Natural killer cell (primary cell): ENCODE results near the gene SLC19A2. TPM values are rescaled to one million over a fixed set of nuclear protein-coding genes. Genes with fewer than 3 reads are reported as not detected.

Experiments
- ATAC-seq, 3 donors: fragments of 150-1000 bp in 2 of 3; fragments of 200-7000 bp in 1 of 3; cut with Tn5 transposase; 1 replicate in 1 of 3; 2 replicates in 2 of 3; pipeline ENCODE4 v1.10.0; 2021; ENCODE audit warnings: mild to moderate bottlenecking in 2 of 3, moderate library complexity in 2 of 3
- DNase-seq, 2 donors: peaks; one replicate each; pipeline versions ENCODE4 v3.0.0 to v3.0.0-alpha.2; 2013 to 2021; ENCODE audit warnings: mixed read lengths in 1 of 2
- H3K27ac ChIP-seq: one replicate; pipeline ENCODE4 v1.5.1; 2013; ENCODE audit warnings: mild to moderate bottlenecking, low read length
- H3K27me3 ChIP-seq: one replicate; pipeline ENCODE4 v1.6.1; 2013; ENCODE audit warnings: low read length; ENCODE audit not compliant: control insufficient read depth, insufficient read depth
- H3K36me3 ChIP-seq: one replicate; pipeline ENCODE4 v1.6.1; 2013; ENCODE audit warnings: low read length; ENCODE audit not compliant: control insufficient read depth, insufficient read depth
- H3K4me1 ChIP-seq: one replicate; pipeline ENCODE4 v1.6.1; 2013; ENCODE audit warnings: low read length; ENCODE audit not compliant: control insufficient read depth, insufficient read depth
- H3K4me3 ChIP-seq: one replicate; pipeline ENCODE4 v1.5.1; 2013; ENCODE audit warnings: low read length
- H3K9me3 ChIP-seq: one replicate; pipeline ENCODE4 v1.6.1; 2013; ENCODE audit warnings: low read length; ENCODE audit not compliant: control insufficient read depth, insufficient read depth
- H3K27ac Mint-ChIP-seq, 2 donors: one replicate each; pipeline ENCODE4 v1.8.0; 2022; ENCODE audit warnings: mild to moderate bottlenecking in 2 of 2, mixed read lengths in 2 of 2, moderate library complexity in 1 of 2
- H3K27me3 Mint-ChIP-seq, 2 donors: one replicate each; pipeline ENCODE4 v1.8.0; 2022; ENCODE audit warnings: low read depth in 2 of 2, mixed read lengths in 2 of 2
- H3K36me3 Mint-ChIP-seq: one replicate; pipeline ENCODE4 v1.8.0; 2022; ENCODE audit warnings: mixed read lengths
- H3K4me1 Mint-ChIP-seq, 2 donors: one replicate each; pipeline ENCODE4 v1.8.0; 2022; ENCODE audit warnings: mixed read lengths in 2 of 2
- H3K4me3 Mint-ChIP-seq: one replicate; pipeline ENCODE4 v1.8.0; 2022; ENCODE audit warnings: mild to moderate bottlenecking, moderate library complexity, mixed read lengths
- H3K9me3 Mint-ChIP-seq, 2 donors: one replicate each; pipeline ENCODE4 v1.8.0; 2022; ENCODE audit warnings: mixed read lengths in 2 of 2
- CTCF ChIP-seq: fragments of 200-600 bp; IDR thresholded peaks from one replicate; pipeline ENCODE4 v1.8.0; 2022; ENCODE audit warnings: antibody characterized with exemption
- WGBS: methylation state at CpG from one replicate; pipeline ENCODE4 v1.1.7; 2013; ENCODE audit warnings: missing lambda C conversion rate; ENCODE audit not compliant: insufficient coverage; 5-methylcytosine and 5-hydroxymethylcytosine counted together
- intact Hi-C: fragments of 100-400 bp; cut with micrococcal nuclease; formaldehyde crosslinking; loops from one replicate; pipeline ENCODE4 v1.14.2; 2022
- total RNA-seq, 4 donors: library from RNA; stranded (reverse); fragments of 120-200 nt in 1 of 4; gene quantifications; one replicate each; pipeline versions ENCODE4 v1.2.3 to v1.2.4, GENCODE V29; 2013 to 2022

Gene SLC19A2
- total RNA-seq, 3 donors from 2014 or later (not counting 1 experiment from before 2014, with no cell fraction given) = 5.0 to 6.3 (median 5.3) TPM

GRCh38 chr1:169456029-169456428 lies 29.7 kb downstream of the SLC19A2 start:
- Mint-ChIP-seq H3K36me3 (peaks cover 10% of the 10 kb centered on the region), H3K4me1 (peaks cover 11 to 14% of the 10 kb centered on the region in 2 donors), H3K4me3 (no peak overlapping the region), H3K27me3 (peaks cover 12 to 25% of the 10 kb centered on the region in 2 donors), H3K27ac (no peak overlapping the region), H3K9me3 (peaks cover 4 to 7% of the 10 kb centered on the region in 2 donors)
- ATAC-seq (no peak), DNase-seq (no peak)
- H3K27me3 ChIP-seq = peaks cover 4% of the 10 kb centered on the region
- no peak overlapping the region for H3K4me3 ChIP-seq
- TF ChIP-seq CTCF = no peak
- H3K36me3 ChIP-seq = no peaks in the 10 kb centered on the region
- WGBS = no CpG with 5 or more reads among the region's 2 CpGs
- H3K27ac ChIP-seq = no peak overlapping the region
- peaks cover 8% of the 10 kb centered on the region for H3K4me1 ChIP-seq
- no peaks in the 10 kb centered on the region for H3K9me3 ChIP-seq
- intact Hi-C loops = no loop called here

GRCh38 chr1:169452921-169453320 lies 32.8 kb downstream of the SLC19A2 start:
- H3K4me3 Mint-ChIP-seq = no peak overlapping the region
- no CpG with 5 or more reads among the region's 2 CpGs for WGBS
- Histone ChIP-seq H3K27ac (no peak overlapping the region), H3K9me3 (no peaks in the 10 kb centered on the region), H3K27me3 (peaks cover 2% of the 10 kb centered on the region), H3K36me3 (no peaks in the 10 kb centered on the region), H3K4me1 (no peaks in the 10 kb centered on the region), H3K4me3 (no peak overlapping the region)
- peaks cover 10% of the 10 kb centered on the region for H3K36me3 Mint-ChIP-seq
- peaks cover 0 to 5% of the 10 kb centered on the region in 2 donors for H3K4me1 Mint-ChIP-seq
- H3K9me3 Mint-ChIP-seq = peaks cover 4 to 7% of the 10 kb centered on the region in 2 donors
- no peak for TF ChIP-seq CTCF
- ATAC-seq (no peak), DNase-seq (no peak)
- no peak overlapping the region for H3K27ac Mint-ChIP-seq
- intact Hi-C loops = no loop called here
- peaks cover 13 to 37% of the 10 kb centered on the region in 2 donors for H3K27me3 Mint-ChIP-seq

- H3K4me3 Mint-ChIP-seq = no peak overlapping the region
- peaks cover 11 to 38% of the 10 kb centered on the region in 2 donors for H3K27me3 Mint-ChIP-seq
- peaks cover 0 to 5% of the 10 kb centered on the region in 2 donors for H3K4me1 Mint-ChIP-seq
- no peak overlapping the region for H3K27ac Mint-ChIP-seq
- no peak overlapping the region for H3K27ac ChIP-seq
- DNase-seq = no peak
- no peaks in the 10 kb centered on the region for H3K36me3 Mint-ChIP-seq
- H3K9me3 Mint-ChIP-seq = no peaks in the 10 kb centered on the region
- no peaks in the 10 kb centered on the region for H3K4me1 ChIP-seq
- ATAC-seq = no peak
- no peaks in the 10 kb centered on the region for H3K36me3 ChIP-seq
- H3K27me3 ChIP-seq = peaks cover 2% of the 10 kb centered on the region
- TF ChIP-seq CTCF = no peak
- intact Hi-C loops = no loop called here
- no peak overlapping the region for H3K4me3 ChIP-seq
- WGBS = 100% methylated on average over 1 of the region's 1 CpG
- no peaks in the 10 kb centered on the region for H3K9me3 ChIP-seq
These were observed 34.4 kb downstream of the SLC19A2 start for GRCh38 chr1:169451218-169451824.

GRCh38 chr1:169443923-169444322 lies 41.8 kb downstream of the SLC19A2 start:
- no peaks in the 10 kb centered on the region for H3K4me1 ChIP-seq
- H3K9me3 Mint-ChIP-seq = no peaks in the 10 kb centered on the region
- H3K36me3 ChIP-seq = no peaks in the 10 kb centered on the region
- H3K27me3 ChIP-seq = no peaks in the 10 kb centered on the region
- intact Hi-C loops = no loop called here
- ATAC-seq = no peak
- 44% methylated on average over 2 of the region's 3 CpGs for WGBS
- no peaks in the 10 kb centered on the region for H3K4me1 Mint-ChIP-seq
- no peak overlapping the region for H3K27ac Mint-ChIP-seq
- H3K27ac ChIP-seq = no peak overlapping the region
- no peaks in the 10 kb centered on the region for H3K36me3 Mint-ChIP-seq
- peaks cover 30 to 56% of the 10 kb centered on the region in 2 donors for H3K27me3 Mint-ChIP-seq
- H3K9me3 ChIP-seq = no peaks in the 10 kb centered on the region
- DNase-seq = no peak
- no peak for TF ChIP-seq CTCF
- no peak overlapping the region for H3K4me3 Mint-ChIP-seq
- H3K4me3 ChIP-seq = no peak overlapping the region
